ENCODE measurements around the gene GRID1. TPM values are rescaled to one million over a fixed set of nuclear protein-coding genes. Genes with fewer than 3 reads are reported as not detected.

The GRID1 gene
- total RNA-seq, 4 donors from 2014 or later: 0.88 to 7.3 (median 4.1) TPM

DNA sequence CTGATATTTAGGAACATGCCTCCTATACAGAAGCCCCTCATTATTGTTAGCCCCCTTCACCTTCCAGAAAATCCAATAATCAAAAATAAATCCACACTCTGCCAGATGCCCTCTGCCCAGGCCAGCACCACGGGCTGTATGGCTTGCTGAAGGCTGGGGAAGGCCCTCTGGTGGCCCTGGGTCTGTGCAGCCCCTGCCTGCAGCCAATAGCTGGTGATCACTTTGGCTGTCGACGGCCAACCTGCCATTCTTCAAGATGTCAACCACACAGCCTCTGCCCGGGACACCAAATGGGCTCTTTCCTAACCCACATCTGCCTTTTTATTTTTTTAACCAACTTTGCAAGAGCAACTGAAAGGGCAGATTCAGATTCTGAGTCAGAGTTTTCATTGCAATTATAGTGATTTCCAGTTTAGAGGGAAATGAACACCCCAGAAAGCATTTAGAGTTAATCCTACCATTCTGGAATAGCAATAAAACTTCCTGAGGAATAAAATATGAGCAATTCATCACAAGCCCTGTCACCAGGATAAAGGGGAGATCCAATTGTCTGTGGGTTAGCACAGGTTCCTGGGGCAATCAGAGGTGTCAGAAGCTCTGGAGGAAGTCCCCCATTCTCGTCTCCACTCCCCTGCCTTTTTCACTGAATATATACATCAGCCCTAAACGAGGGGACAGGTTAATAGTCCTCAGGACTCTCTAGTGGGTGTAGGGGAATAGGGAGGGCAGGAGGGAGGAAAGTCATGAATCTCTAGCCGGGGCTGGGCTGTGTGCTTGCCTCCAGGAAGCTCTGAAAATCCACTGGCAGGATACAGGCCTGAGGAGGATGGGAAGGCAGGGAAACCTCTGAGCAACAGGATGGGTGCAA lies 211.3 kb downstream of the GRID1 start:
- TF ChIP-seq, protein P1, sequence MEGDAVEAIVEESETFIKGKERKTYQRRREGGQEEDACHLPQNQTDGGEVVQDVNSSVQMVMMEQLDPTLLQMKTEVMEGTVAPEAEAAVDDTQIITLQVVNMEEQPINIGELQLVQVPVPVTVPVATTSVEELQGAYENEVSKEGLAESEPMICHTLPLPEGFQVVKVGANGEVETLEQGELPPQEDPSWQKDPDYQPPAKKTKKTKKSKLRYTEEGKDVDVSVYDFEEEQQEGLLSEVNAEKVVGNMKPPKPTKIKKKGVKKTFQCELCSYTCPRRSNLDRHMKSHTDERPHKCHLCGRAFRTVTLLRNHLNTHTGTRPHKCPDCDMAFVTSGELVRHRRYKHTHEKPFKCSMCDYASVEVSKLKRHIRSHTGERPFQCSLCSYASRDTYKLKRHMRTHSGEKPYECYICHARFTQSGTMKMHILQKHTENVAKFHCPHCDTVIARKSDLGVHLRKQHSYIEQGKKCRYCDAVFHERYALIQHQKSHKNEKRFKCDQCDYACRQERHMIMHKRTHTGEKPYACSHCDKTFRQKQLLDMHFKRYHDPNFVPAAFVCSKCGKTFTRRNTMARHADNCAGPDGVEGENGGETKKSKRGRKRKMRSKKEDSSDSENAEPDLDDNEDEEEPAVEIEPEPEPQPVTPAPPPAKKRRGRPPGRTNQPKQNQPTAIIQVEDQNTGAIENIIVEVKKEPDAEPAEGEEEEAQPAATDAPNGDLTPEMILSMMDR (IDR thresholded peaks at IDR 0.05): no peak
- no peak for TF ChIP-seq POLR2A (IDR thresholded peaks at IDR 0.05)
- no peaks in the 10 kb centered on the region for H3K9me3 ChIP-seq
- no peak for DNase-seq
- no peaks in the 10 kb centered on the region for H3K36me3 ChIP-seq
- H3K27me3 ChIP-seq: no peaks in the 10 kb centered on the region
- H3K4me1 ChIP-seq: no peaks in the 10 kb centered on the region
- no peak overlapping the region for H3K27ac ChIP-seq
- no peak overlapping the region for H3K4me3 ChIP-seq
- intact Hi-C loops (cut with DNase I; ENCODE audit: low total_unique reads): no loop called here

- TF ChIP-seq POLR2A (IDR thresholded peaks at IDR 0.05): no peak
- TF ChIP-seq, protein P1 (IDR thresholded peaks at IDR 0.05): no peak
- DNase-seq: no peak
- H3K27ac ChIP-seq: no peak overlapping the region
- H3K4me1 ChIP-seq: no peaks in the 10 kb centered on the region
- no peaks in the 10 kb centered on the region for H3K27me3 ChIP-seq
- H3K9me3 ChIP-seq: no peaks in the 10 kb centered on the region
- H3K36me3 ChIP-seq: no peaks in the 10 kb centered on the region
- intact Hi-C loops (cut with DNase I; ENCODE audit: low total_unique reads): no loop called here
- no peak overlapping the region for H3K4me3 ChIP-seq
Observed at GRCh38 chr10:86153751-86154150, 212.8 kb downstream of the GRID1 start.

- intact Hi-C loops (cut with DNase I; ENCODE audit: low total_unique reads): no loop called here
- Histone ChIP-seq H3K9me3 (no peaks in the 10 kb centered on the region), H3K27me3 (no peaks in the 10 kb centered on the region), H3K27ac (no peak overlapping the region), H3K4me3 (no peak overlapping the region), H3K4me1 (no peaks in the 10 kb centered on the region), H3K36me3 (no peaks in the 10 kb centered on the region)
- no peak for DNase-seq
- TF ChIP-seq, protein P1 (IDR thresholded peaks at IDR 0.05): no peak
- no peak for TF ChIP-seq POLR2A (IDR thresholded peaks at IDR 0.05)
Observed at GRCh38 chr10:86152911-86153310, 213.7 kb downstream of the GRID1 start.

DNA sequence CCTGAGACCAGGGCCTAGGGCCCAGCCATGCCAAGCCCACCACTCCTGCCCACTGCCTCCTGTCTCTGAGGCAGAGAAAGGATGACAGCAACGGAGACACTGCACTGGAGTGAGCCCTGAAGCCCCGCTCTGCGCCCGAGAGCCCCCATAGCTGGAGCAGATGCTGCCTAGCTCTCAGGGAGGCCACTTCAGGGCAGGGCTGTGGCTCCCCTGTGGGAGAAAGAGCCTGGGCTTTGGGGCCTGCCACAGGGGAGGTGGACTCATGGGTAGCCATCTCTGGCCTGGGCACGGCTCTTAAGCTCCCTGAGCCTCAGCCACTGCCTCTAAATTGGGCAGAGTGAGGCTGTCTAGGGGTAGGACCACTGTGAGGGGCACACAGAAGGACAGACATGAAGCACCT lies 214.2 kb downstream of the GRID1 start:
- TF ChIP-seq POLR2A (IDR thresholded peaks at IDR 0.05): no peak
- TF ChIP-seq, protein P1 (IDR thresholded peaks at IDR 0.05): no peak
- Histone ChIP-seq H3K9me3 (no peaks in the 10 kb centered on the region), H3K27me3 (no peaks in the 10 kb centered on the region), H3K36me3 (no peaks in the 10 kb centered on the region), H3K4me3 (no peak overlapping the region), H3K4me1 (no peaks in the 10 kb centered on the region), H3K27ac (no peak overlapping the region)
- DNase-seq: no peak
- intact Hi-C loops (cut with DNase I; ENCODE audit: low total_unique reads): no loop called here

GRCh38 chr10:86151613-86152012 lies 215.0 kb downstream of the GRID1 start:
- Histone ChIP-seq H3K4me1 (no peaks in the 10 kb centered on the region), H3K9me3 (no peaks in the 10 kb centered on the region), H3K27me3 (no peaks in the 10 kb centered on the region), H3K27ac (no peak overlapping the region), H3K36me3 (no peaks in the 10 kb centered on the region), H3K4me3 (no peak overlapping the region)
- TF ChIP-seq, protein P1 (IDR thresholded peaks at IDR 0.05): no peak
- no peak for TF ChIP-seq POLR2A (IDR thresholded peaks at IDR 0.05)
- DNase-seq: no peak
- intact Hi-C loops (cut with DNase I; ENCODE audit: low total_unique reads): no loop called here
